ENCODE measurements around the gene SNAI1.

SNAI1 gene

DNA sequence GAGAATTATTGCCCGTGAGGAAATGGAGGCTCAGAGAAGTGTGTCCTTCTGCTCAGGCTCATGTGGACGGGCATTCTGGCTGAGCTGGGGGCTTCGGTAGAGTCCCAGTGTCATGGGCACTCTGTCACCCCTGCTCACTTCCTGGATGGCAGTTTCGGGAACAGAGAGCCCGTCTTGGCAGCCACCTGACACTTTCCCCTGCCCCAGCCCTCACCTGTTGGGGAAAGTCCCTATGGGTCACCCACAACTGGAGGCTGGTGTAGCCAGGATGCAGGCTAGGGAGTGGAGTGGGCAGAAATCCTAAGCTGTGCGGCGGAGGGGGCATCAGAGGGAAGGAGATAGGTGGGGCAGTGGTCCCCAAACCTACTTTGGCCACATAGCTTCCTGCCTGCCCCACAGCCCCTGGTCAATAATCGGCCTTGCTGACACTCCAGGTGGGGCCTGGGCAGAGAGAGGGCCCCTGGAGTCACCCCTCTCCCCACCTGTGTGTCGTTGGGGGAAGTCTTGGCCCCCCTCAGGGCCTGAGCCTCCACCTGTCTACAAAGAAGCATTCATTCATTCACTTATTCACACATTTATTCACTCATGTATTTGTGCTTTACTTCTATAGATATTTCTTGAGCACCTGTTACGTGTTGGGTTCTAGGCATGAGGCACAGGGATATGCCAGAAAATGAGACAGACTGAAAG, 40.5 kb downstream of the SNAI1 start:
- no peaks in the 10 kb centered on the region for H3K9me3 ChIP-seq (ENCODE audit: insufficient read depth, low read length, severe bottlenecking)
- no peaks in the 10 kb centered on the region for H3K79me2 ChIP-seq (ENCODE audit: insufficient read depth, low read length)
- no peak overlapping the region for H3K4me2 ChIP-seq (ENCODE audit: insufficient read depth, low read length)
- ATAC-seq (ENCODE audit: insufficient read depth, low read depth), result no peak
- no peaks in the 10 kb centered on the region for H3K4me1 ChIP-seq (ENCODE audit: insufficient read depth, low read length)
- no peak overlapping the region for H3K4me3 ChIP-seq (ENCODE audit: low read depth in 1 of 2, low read length in 2 of 2)
- H3K36me3 ChIP-seq (ENCODE audit: insufficient read depth, low read length), result no peaks in the 10 kb centered on the region
- no peak overlapping the region for H2AFZ ChIP-seq (ENCODE audit: low read depth, low read length)
- no peak for TF ChIP-seq EZH2 (IDR thresholded peaks at IDR 0.05; ENCODE audit: borderline replicate concordance, low read depth, low read length, severe bottlenecking)
- TF ChIP-seq, protein P1, sequence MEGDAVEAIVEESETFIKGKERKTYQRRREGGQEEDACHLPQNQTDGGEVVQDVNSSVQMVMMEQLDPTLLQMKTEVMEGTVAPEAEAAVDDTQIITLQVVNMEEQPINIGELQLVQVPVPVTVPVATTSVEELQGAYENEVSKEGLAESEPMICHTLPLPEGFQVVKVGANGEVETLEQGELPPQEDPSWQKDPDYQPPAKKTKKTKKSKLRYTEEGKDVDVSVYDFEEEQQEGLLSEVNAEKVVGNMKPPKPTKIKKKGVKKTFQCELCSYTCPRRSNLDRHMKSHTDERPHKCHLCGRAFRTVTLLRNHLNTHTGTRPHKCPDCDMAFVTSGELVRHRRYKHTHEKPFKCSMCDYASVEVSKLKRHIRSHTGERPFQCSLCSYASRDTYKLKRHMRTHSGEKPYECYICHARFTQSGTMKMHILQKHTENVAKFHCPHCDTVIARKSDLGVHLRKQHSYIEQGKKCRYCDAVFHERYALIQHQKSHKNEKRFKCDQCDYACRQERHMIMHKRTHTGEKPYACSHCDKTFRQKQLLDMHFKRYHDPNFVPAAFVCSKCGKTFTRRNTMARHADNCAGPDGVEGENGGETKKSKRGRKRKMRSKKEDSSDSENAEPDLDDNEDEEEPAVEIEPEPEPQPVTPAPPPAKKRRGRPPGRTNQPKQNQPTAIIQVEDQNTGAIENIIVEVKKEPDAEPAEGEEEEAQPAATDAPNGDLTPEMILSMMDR (IDR thresholded peaks at IDR 0.05; ENCODE audit: borderline replicate concordance, extremely low read depth, low read length, poor library complexity, severe bottlenecking), result no peak
- H3K27ac ChIP-seq (ENCODE audit: low read length), result no peak overlapping the region
- H3K27me3 ChIP-seq (ENCODE audit: insufficient read depth, low read length, poor library complexity), result no peaks in the 10 kb centered on the region
- H4K20me1 ChIP-seq (ENCODE audit: insufficient read depth, low read length), result 0 out of 2 replicates have a peak, but pooled peaks cover 4% of the 10 kb centered on the region
- no peak overlapping the region for H3K9ac ChIP-seq (ENCODE audit: low read depth, low read length)
- DNase-seq, result no peak

DNA sequence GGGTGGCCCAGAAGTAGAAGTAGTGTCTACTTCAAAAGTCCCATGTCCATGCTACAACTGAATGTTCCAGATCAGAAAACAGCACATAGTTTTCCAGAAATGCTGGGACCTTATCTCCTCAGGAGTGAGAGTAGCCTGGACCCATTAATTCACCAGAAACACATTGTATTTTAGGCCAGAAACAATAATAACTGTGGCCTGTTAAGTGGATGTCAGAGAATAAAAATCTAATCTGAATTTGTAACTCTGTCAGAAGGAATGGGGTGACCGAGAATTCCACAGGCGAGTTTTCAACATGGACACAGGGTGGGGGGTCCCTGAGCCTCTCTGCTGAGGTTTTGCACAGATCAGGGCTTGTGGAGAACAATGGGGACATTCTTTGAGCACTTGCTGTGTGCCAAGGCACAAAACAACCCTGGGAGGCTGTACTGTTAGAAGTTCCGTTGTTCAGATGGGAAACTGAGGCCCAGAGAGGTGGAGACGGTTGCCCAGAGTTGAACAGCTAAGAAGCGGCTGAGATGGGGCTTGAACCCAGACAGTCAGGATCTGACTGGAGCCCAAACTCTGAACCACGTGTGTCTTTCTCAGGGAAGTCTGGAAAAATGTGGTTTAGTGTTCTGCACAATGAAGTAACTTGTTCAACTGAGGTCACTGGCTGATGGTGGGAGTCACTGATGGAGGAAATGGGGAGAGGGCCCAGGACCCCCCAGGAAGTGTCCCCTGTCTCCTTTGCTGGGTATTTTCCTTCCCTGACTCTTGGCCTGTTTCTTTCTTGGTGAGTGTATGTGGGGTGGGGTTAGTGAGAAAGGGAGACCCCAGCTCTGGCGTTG, 44.2 kb downstream of the SNAI1 start:
- no peak overlapping the region for H3K4me2 ChIP-seq (ENCODE audit: insufficient read depth, low read length)

DNA sequence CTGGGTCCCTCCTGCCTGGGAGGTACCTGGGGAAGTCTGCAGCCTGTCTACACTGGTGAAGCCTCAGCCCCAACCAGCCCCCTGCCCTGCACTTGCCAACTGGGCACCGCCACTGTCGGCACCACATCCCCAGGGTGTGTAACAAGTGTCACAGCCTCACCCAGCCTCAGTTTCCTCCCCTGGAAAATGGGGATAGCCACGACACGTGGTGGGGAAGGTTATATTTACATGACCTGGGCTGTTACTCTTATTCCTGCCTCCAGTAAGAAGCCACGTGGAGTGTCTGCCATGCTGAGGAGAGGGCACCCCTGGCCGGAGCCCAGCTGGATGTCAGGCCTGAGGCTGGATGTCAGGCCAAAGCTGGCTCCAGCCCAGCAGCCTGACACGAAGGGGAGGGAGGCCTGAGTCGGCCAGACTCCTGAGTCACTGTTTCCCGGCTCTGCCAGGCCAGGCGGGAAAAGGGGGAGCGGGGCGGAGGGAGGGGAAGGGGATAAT, 44.9 kb downstream of the SNAI1 start:
- Histone ChIP-seq H3K79me2 (ENCODE audit: insufficient read depth, low read length) (no peaks in the 10 kb centered on the region), H3K36me3 (ENCODE audit: insufficient read depth, low read length) (no peaks in the 10 kb centered on the region), H3K9ac (ENCODE audit: low read depth, low read length) (no peak overlapping the region), H3K4me2 (ENCODE audit: insufficient read depth, low read length) (no peak overlapping the region), H2AFZ (ENCODE audit: low read depth, low read length) (no peak overlapping the region), H3K4me1 (ENCODE audit: insufficient read depth, low read length) (no peaks in the 10 kb centered on the region), H3K4me3 (ENCODE audit: low read depth in 1 of 2, low read length in 2 of 2) (no peak overlapping the region), H3K9me3 (ENCODE audit: insufficient read depth, low read length, severe bottlenecking) (no peaks in the 10 kb centered on the region), H3K27me3 (ENCODE audit: insufficient read depth, low read length, poor library complexity) (no peaks in the 10 kb centered on the region), H3K27ac (ENCODE audit: low read length) (no peak overlapping the region), H4K20me1 (ENCODE audit: insufficient read depth, low read length) (peaks cover 3% of the 10 kb centered on the region; the same call in 1 of the 2 replicates)
- TF ChIP-seq, protein P1 (IDR thresholded peaks at IDR 0.05; ENCODE audit: borderline replicate concordance, extremely low read depth, low read length, poor library complexity, severe bottlenecking), result no peak
- TF ChIP-seq EZH2 (IDR thresholded peaks at IDR 0.05; ENCODE audit: borderline replicate concordance, low read depth, low read length, severe bottlenecking), result no peak
- ATAC-seq (ENCODE audit: insufficient read depth, low read depth), result no peak
- DNase-seq, result no peak

More for the DNA sequence above, 44.2 kb downstream of the SNAI1 start:
- no peaks in the 10 kb centered on the region for H3K36me3 ChIP-seq (ENCODE audit: insufficient read depth, low read length)
- no peaks in the 10 kb centered on the region for H3K27me3 ChIP-seq (ENCODE audit: insufficient read depth, low read length, poor library complexity)
- no peaks in the 10 kb centered on the region for H3K79me2 ChIP-seq (ENCODE audit: insufficient read depth, low read length)
- H4K20me1 ChIP-seq (ENCODE audit: insufficient read depth, low read length), result peaks cover 3% of the 10 kb centered on the region; the same call in 1 of the 2 replicates
- DNase-seq (no peak), ATAC-seq (ENCODE audit: insufficient read depth, low read depth) (no peak)
- no peak overlapping the region for H3K4me3 ChIP-seq (ENCODE audit: low read depth in 1 of 2, low read length in 2 of 2)
- no peaks in the 10 kb centered on the region for H3K9me3 ChIP-seq (ENCODE audit: insufficient read depth, low read length, severe bottlenecking)
- H3K9ac ChIP-seq (ENCODE audit: low read depth, low read length), result no peak overlapping the region
- H3K4me1 ChIP-seq (ENCODE audit: insufficient read depth, low read length), result no peaks in the 10 kb centered on the region
- TF ChIP-seq, protein P1 (IDR thresholded peaks at IDR 0.05; ENCODE audit: borderline replicate concordance, extremely low read depth, low read length, poor library complexity, severe bottlenecking), result no peak
- TF ChIP-seq EZH2 (IDR thresholded peaks at IDR 0.05; ENCODE audit: borderline replicate concordance, low read depth, low read length, severe bottlenecking), result no peak
- H2AFZ ChIP-seq (ENCODE audit: low read depth, low read length), result no peak overlapping the region
- H3K27ac ChIP-seq (ENCODE audit: low read length), result no peak overlapping the region

All from DND-41 (cell line).